Natural killer cell (primary cell): Measurements from ENCODE around the gene GCSAM. TPM values are rescaled to one million over a fixed set of nuclear protein-coding genes. Genes with fewer than 3 reads are reported as not detected.

ENCODE experiments used
- ATAC-seq, 3 donors: fragments of 150-1000 bp in 2 of 3; fragments of 200-7000 bp in 1 of 3; cut with Tn5 transposase; 1 replicate in 1 of 3; 2 replicates in 2 of 3; pipeline ENCODE4 v1.10.0; 2021; ENCODE audit warnings: mild to moderate bottlenecking in 2 of 3, moderate library complexity in 2 of 3
- DNase-seq, 2 donors: peaks; one replicate each; pipeline versions ENCODE4 v3.0.0 to v3.0.0-alpha.2; 2013 to 2021; ENCODE audit warnings: mixed read lengths in 1 of 2
- H3K27ac ChIP-seq: one replicate; pipeline ENCODE4 v1.5.1; 2013; ENCODE audit warnings: mild to moderate bottlenecking, low read length
- H3K27me3 ChIP-seq: one replicate; pipeline ENCODE4 v1.6.1; 2013; ENCODE audit warnings: low read length; ENCODE audit not compliant: control insufficient read depth, insufficient read depth
- H3K36me3 ChIP-seq: one replicate; pipeline ENCODE4 v1.6.1; 2013; ENCODE audit warnings: low read length; ENCODE audit not compliant: control insufficient read depth, insufficient read depth
- H3K4me1 ChIP-seq: one replicate; pipeline ENCODE4 v1.6.1; 2013; ENCODE audit warnings: low read length; ENCODE audit not compliant: control insufficient read depth, insufficient read depth
- H3K4me3 ChIP-seq: one replicate; pipeline ENCODE4 v1.5.1; 2013; ENCODE audit warnings: low read length
- H3K9me3 ChIP-seq: one replicate; pipeline ENCODE4 v1.6.1; 2013; ENCODE audit warnings: low read length; ENCODE audit not compliant: control insufficient read depth, insufficient read depth
- H3K27ac Mint-ChIP-seq, 2 donors: one replicate each; pipeline ENCODE4 v1.8.0; 2022; ENCODE audit warnings: mild to moderate bottlenecking in 2 of 2, mixed read lengths in 2 of 2, moderate library complexity in 1 of 2
- H3K27me3 Mint-ChIP-seq, 2 donors: one replicate each; pipeline ENCODE4 v1.8.0; 2022; ENCODE audit warnings: low read depth in 2 of 2, mixed read lengths in 2 of 2
- H3K36me3 Mint-ChIP-seq: one replicate; pipeline ENCODE4 v1.8.0; 2022; ENCODE audit warnings: mixed read lengths
- H3K4me1 Mint-ChIP-seq, 2 donors: one replicate each; pipeline ENCODE4 v1.8.0; 2022; ENCODE audit warnings: mixed read lengths in 2 of 2
- H3K4me3 Mint-ChIP-seq: one replicate; pipeline ENCODE4 v1.8.0; 2022; ENCODE audit warnings: mild to moderate bottlenecking, moderate library complexity, mixed read lengths
- H3K9me3 Mint-ChIP-seq, 2 donors: one replicate each; pipeline ENCODE4 v1.8.0; 2022; ENCODE audit warnings: mixed read lengths in 2 of 2
- WGBS: methylation state at CpG from one replicate; pipeline ENCODE4 v1.1.7; 2013; ENCODE audit warnings: missing lambda C conversion rate; ENCODE audit not compliant: insufficient coverage; 5-methylcytosine and 5-hydroxymethylcytosine counted together
- intact Hi-C: fragments of 100-400 bp; cut with micrococcal nuclease; formaldehyde crosslinking; loops from one replicate; pipeline ENCODE4 v1.14.2; 2022
- total RNA-seq, 4 donors: library from RNA; stranded (reverse); fragments of 120-200 nt in 1 of 4; gene quantifications; one replicate each; pipeline versions ENCODE4 v1.2.3 to v1.2.4, GENCODE V29; 2013 to 2022
- TF ChIP-seq, protein P1 (sequence below): fragments of 200-600 bp; IDR thresholded peaks from one replicate; pipeline ENCODE4 v1.8.0; 2022; ENCODE audit warnings: antibody characterized with exemption

The GCSAM gene
- total RNA-seq, 3 donors from 2014 or later (not counting 1 experiment from before 2014, with no cell fraction given), result 0.59 to 3.0 (median 1.1) TPM

DNA sequence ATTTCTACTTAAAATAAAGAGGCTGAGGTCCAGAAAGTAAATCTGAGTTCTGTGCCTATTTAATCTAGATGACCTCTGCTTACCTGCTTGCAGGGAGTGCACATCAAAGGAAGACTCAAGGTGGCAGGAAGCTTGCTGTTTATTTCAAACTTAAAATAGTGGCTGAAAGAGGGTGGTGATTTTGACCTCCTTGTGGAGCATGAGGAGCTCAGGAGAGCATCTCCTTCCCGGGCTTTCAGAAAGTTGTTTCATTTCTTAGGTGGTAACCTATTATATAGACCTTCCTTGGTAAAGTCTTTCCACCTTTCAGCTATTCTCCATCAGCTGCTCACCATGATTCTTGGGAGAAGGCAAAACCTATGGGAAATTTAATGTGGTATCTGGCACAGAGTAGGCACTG lies 494 bp downstream of the GCSAM start:
- ATAC-seq (no peak), DNase-seq (peak in 1 of 2 donors; percentile 43)
- Histone ChIP-seq H3K27me3 (no peaks in the 10 kb centered on the region), H3K9me3 (no peaks in the 10 kb centered on the region), H3K27ac (peak overlapping the region; percentile 67), H3K4me1 (peaks cover 13% of the 10 kb centered on the region), H3K4me3 (peak overlapping the region; percentile 9), H3K36me3 (no peaks in the 10 kb centered on the region)
- no peaks in the 10 kb centered on the region for H3K27me3 Mint-ChIP-seq
- TF ChIP-seq, protein P1, sequence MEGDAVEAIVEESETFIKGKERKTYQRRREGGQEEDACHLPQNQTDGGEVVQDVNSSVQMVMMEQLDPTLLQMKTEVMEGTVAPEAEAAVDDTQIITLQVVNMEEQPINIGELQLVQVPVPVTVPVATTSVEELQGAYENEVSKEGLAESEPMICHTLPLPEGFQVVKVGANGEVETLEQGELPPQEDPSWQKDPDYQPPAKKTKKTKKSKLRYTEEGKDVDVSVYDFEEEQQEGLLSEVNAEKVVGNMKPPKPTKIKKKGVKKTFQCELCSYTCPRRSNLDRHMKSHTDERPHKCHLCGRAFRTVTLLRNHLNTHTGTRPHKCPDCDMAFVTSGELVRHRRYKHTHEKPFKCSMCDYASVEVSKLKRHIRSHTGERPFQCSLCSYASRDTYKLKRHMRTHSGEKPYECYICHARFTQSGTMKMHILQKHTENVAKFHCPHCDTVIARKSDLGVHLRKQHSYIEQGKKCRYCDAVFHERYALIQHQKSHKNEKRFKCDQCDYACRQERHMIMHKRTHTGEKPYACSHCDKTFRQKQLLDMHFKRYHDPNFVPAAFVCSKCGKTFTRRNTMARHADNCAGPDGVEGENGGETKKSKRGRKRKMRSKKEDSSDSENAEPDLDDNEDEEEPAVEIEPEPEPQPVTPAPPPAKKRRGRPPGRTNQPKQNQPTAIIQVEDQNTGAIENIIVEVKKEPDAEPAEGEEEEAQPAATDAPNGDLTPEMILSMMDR, result no peak
- H3K4me1 Mint-ChIP-seq, result peaks cover 9 to 18% of the 10 kb centered on the region in 2 donors
- H3K27ac Mint-ChIP-seq, result peak overlapping the region; percentile 39 to 50
- 57% methylated on average over 1 of the region's 1 CpG for WGBS
- no peaks in the 10 kb centered on the region for H3K36me3 Mint-ChIP-seq
- H3K9me3 Mint-ChIP-seq, result no peaks in the 10 kb centered on the region
- H3K4me3 Mint-ChIP-seq, result no peak overlapping the region
- intact Hi-C loops, result no loop called here

DNA sequence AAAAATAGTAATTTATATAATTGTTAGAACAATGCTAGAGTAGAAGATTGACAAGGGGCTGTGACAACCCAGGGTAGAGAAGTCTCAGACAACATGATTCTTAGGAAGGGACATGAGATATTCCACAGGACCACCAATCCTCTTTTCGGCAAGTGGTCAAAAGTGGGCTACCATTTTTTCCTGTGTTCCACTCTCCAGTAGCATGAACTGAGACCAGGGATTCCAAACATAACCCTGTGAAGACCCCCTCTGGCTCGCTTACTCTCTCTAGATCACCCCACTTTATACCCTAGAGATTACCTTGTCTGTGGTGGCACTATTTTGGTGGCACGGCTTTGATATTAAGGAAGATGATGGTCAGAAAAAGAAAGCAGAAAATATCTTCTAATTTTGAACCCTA lies 960 bp downstream of the GCSAM start:
- no peaks in the 10 kb centered on the region for H3K36me3 ChIP-seq
- ATAC-seq (no peak), DNase-seq (no peak)
- H3K9me3 ChIP-seq, result no peaks in the 10 kb centered on the region
- Mint-ChIP-seq H3K27me3 (no peaks in the 10 kb centered on the region), H3K36me3 (no peaks in the 10 kb centered on the region), H3K4me3 (no peak overlapping the region), H3K27ac (no peak overlapping the region), H3K4me1 (peaks cover 12 to 23% of the 10 kb centered on the region in 2 donors), H3K9me3 (no peaks in the 10 kb centered on the region)
- 75% methylated on average over 2 of the region's 3 CpGs for whole genome bisulfite sequencing
- H3K27ac ChIP-seq, result peak overlapping the region; percentile 19
- TF ChIP-seq, protein P1, result no peak
- H3K4me1 ChIP-seq, result peaks cover 13% of the 10 kb centered on the region
- no peak overlapping the region for H3K4me3 ChIP-seq
- H3K27me3 ChIP-seq, result no peaks in the 10 kb centered on the region
- intact Hi-C loops, result no loop called here

DNA sequence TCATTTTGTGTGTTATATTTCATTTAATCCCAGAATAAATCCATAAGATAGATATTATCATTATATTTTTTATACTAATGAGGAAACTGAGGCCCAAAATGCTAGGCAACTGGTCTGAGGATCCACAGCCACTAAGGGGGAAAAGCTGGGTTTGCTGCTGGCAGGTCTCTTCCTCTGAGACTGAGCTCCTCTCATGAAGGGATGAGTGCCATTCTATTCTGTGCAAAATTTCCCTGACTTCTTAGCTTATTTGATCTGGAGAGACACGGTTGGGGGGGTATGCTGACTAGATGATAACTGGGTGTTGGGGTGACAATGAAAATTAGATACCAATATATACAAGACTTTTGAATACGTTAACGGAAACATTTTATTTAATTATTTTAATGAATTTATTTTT lies 1.9 kb downstream of the GCSAM start:
- Histone ChIP-seq H3K27me3 (no peaks in the 10 kb centered on the region), H3K4me3 (no peak overlapping the region), H3K4me1 (peaks cover 16% of the 10 kb centered on the region), H3K36me3 (no peaks in the 10 kb centered on the region), H3K9me3 (no peaks in the 10 kb centered on the region), H3K27ac (no peak overlapping the region)
- ATAC-seq (no peak), DNase-seq (peak in 1 of 2 donors; percentile 25)
- Mint-ChIP-seq H3K27ac (no peak overlapping the region), H3K4me1 (peaks cover 21 to 32% of the 10 kb centered on the region in 2 donors), H3K4me3 (no peak overlapping the region), H3K9me3 (no peaks in the 10 kb centered on the region), H3K36me3 (no peaks in the 10 kb centered on the region), H3K27me3 (no peaks in the 10 kb centered on the region)
- intact Hi-C loops, result no loop called here
- whole genome bisulfite sequencing, result 60% methylated on average over 1 of the region's 3 CpGs
- TF ChIP-seq, protein P1, result no peak

DNA sequence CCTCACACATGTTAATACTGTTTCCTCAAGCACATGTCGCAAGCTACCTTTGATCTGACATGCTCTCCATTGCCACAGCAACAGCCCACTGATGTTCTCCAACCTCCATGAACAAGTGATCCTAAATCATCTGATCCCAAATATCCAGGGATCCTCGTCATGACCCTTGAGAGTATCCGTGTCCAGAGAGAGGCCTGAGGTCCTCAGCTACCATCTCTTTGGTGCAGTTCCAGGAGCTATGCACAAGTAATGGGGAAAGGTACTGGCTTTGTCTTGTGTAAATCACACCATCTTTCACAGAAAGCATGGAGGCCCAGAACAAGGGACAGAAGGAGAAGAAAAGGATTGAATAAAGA lies 2.4 kb downstream of the GCSAM start:
- 79% methylated on average over 3 of the region's 3 CpGs for WGBS
- H3K9me3 ChIP-seq, result no peaks in the 10 kb centered on the region
- Mint-ChIP-seq H3K4me3 (no peak overlapping the region), H3K4me1 (peaks cover 24 to 34% of the 10 kb centered on the region in 2 donors), H3K27me3 (no peaks in the 10 kb centered on the region), H3K27ac (no peak overlapping the region), H3K9me3 (no peaks in the 10 kb centered on the region), H3K36me3 (no peaks in the 10 kb centered on the region)
- no peaks in the 10 kb centered on the region for H3K27me3 ChIP-seq
- peaks cover 16% of the 10 kb centered on the region for H3K4me1 ChIP-seq
- H3K27ac ChIP-seq, result no peak overlapping the region
- no peak for ATAC-seq
- H3K4me3 ChIP-seq, result no peak overlapping the region
- TF ChIP-seq, protein P1, result no peak
- H3K36me3 ChIP-seq, result no peaks in the 10 kb centered on the region
- no peak for DNase-seq
- intact Hi-C loops, result no loop called here
